ENCODE measurements around the gene ABHD17A.

Gene ABHD17A

DNA sequence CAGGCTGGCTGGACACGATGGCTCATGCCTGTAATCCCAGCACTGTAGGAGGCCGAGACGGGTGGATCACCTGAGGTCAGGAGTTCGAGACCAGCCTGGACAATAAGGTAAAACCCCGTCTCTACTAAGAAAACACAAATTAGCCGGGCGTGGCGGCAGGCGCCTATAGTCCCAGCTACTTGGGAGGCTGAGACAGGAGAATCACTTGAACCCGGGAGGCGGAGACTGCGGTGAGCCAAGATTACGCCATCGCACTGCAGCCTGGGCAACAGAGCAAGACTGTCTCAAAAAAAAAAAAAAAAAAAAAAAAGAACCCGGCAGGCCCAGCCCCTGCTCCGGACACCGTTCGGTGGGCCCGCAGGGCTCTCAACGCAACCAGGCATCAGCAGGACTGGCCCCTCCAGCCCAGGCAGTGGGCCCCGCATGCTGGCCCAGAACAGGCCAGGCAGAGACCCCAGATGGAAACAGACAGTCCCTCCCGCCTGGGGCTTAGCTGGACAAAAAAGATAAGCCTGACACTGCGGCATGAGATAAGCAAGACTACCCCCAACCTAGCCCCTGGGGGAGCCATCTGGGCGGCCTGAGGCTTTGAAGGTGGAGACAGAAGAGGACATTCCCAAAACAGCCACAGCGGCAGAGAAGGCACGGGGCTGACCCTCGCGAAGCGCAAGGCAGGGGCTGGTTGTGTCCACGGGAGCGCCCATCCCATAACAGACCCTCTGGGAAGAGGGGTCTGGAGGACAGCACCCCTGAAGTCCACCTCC, 48.7 kb downstream of the ABHD17A start:
- no peak for DNase-seq

DNA sequence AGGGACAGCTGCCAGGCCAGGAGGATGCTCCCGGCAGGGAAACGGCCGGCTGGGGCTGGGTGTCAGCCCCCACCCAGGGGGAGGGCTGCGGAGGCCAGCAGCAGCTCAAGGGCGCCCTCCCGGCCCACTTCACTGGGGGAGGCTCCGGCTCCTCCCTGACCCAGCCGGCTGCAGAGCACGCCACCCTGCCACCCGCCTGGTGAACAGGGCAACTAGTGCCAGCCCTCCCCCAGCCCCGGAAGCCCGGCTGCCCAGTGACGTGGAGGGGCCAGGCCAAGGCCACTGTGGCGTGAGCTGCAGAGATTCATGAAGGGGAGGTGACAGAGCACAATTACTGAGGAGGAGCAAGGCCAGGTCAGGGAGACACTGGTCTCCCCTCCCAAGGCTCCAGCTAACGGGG, 51.8 kb downstream of the ABHD17A start:
- DNase-seq = no peak

DNA sequence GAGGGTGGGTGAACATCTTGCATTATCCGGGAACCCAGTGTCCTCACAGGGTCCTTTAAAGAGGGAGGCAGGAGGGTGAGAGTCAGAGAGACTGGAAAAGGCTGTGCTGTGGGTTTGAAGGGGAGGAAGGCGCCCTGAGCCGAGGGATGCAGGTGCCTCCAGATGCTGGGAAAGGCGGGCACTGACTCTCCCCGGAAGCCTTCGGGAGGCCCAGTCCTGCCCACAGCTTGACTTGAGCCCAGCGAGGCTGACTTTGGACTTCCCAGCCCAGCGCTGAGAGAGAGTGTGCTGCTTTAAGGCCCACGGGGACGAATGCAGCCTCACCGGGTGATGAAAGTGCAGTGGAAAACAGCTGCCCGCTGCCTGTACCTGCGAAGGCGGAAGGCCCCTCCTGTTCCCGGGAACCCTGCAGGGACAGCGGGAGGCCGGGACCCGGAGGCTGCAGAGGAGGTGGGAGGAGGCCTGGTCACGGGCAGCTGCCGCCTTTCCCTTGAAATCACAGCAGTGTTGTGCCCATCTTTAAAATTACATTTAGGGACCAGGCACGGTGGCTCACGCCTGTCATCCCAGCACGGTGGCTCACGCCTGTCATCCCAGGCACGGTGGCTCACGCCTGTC, 53.1 kb downstream of the ABHD17A start:
- no peak for DNase-seq

DNA sequence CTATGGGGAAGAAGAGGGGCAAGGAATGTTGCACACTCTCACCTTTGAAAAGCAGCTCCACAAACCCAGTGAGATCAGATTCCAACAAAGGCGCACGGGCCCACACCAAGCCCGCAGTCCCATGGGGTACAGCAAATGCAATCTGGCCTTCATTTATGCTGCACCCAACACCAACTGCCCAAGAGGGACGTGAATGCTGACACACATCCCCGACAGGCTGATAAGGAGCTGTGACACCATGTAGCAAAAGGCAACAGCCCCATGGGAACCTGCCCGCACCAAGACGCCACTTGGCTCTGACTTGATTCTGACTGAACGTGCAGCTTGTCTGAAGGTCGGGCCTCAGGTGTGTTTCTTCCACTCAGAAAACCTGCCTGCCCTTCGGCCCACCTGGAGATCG, 54.3 kb downstream of the ABHD17A start:
- DNase-seq = no peak

DNA sequence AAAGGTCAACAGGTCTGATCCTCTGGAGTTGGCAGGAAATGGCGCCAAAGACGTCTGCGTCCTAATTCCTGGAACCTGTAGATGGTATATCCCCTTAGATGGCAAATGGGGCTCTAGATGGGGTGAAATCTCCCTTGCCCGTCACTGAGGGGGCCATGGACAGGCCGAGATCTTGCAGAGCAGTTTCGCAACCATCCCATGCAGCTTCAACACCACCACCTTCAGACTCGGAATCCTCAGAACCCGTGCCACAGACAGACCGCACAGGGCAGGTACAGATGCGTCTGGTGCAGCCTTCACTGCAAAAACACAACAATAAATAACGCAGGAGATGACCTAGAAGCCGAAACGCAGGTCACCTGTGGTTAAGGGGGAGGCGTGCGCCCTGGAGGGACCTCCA, 54.7 kb downstream of the ABHD17A start:
- no peak for DNase-seq

DNA sequence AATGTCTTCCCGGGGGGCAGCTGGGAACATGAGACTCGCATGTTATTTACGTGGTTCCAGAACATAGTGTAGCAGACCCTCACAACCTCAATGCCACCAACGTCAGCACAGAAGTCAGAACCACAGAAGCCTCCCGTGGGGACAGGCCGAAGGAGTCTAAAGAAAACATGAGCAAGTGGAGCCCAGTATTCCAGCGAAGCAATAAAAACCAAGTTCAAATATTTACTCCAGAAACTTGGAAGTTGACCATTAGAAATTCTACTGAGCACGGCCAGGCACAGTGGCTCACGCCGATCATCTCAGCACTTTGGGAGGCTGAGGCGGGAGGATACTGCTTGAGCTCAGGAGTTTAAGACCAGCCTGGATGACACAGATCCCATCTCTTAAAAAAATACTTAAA, 55.3 kb downstream of the ABHD17A start:
- no peak for DNase-seq

DNA sequence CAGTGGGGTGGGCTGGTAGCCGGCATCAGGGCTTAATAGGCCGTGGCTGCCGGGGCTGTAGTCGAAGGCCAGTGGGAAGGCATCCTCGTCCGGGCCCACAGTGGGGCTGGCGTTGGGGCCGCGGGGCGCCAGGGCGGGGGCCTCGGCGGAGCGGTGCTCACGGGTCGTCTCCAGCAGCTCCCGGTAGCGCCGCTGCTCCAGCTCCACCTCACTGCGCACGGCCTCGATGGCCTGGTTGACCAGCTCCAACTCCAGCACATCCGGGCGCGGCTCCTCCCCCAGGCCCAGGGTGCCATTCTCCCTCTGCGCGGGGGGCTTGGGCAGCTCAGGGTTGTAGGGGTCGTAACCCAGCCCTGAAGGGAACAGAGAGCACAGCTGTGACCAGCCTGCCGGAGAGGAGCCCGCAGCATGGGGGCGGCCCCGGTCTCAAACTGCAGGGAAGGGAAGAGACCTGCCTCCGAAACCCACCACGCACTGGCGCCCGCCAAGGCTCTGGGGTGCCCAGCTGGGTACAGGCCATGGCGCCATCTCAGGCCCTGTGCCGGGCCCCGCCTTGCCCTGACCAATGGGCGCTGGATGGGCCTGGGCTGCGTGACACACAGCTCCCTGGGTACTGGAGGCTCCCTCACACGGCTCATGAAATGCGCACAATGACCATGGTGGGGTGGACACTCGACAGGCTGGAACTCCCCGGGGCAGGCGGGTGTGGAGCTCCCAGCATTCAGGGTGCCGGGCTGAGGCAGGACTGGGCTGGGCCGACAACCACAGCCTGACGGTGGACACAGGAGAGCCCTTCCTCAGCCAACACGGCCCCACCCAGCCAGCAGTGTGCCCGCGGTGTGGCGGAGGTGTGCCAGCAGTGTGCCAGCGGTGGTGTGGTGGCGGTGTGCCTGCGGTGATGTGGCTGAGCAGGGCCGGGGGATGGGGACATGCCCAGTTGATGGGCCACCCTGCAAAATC, 56.7 kb downstream of the ABHD17A start:
- DNase-seq = no peak

DNA sequence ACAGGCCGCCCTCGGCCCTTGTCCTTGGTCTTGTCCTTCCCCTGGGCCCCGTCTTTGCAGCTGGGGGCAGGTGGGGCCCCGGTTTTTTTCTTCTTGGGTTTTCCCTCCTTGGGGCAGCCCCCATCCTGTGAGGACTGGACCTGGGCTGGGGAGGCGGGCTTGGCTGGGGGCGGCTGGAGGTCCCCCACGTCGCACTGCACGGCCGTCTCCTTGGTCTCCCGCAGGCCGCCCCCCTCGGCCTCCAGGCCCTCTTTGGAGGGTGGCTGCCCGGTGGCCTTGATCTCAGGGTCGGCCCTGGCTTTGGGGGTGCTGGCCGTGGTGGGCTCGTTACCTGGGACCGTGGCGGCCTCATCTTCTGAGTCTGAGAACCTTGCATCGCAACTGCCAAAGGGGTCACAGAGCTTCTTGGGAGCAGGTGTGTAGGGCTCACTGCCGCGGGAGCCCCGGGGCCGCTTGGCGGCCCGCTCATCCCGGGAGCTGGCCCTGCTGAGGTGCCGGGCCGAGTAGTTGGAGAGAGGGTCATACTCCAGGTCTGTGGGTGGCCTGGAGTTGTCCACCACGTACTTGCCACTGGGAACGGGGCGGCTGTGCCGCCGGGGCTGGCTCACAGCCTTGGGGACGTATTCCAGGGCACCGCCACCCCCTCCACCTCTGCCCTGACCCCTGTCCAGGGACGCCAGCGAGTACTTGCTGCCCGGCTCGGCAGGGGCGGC, 57.6 kb downstream of the ABHD17A start:
- DNase-seq = no peak

Data from inflammatory macrophage treated with lipopolysaccharide for 4 hours (primary cell).